IPS DF 4.7 (cell line): ENCODE measurements around the gene SF3B6.
"Not testable (repeated sequence)": the region's sequence is repeated elsewhere in the genome, so short reads cannot be mapped to it uniquely, and the experiment has no call there.

Experiments used
- DNase-seq: peaks from one replicate; pipeline ENCODE4 v3.0.0-alpha.2; 2013; ENCODE audit warnings: low spot score; ENCODE audit errors: extremely low read depth

The SF3B6 gene

DNA sequence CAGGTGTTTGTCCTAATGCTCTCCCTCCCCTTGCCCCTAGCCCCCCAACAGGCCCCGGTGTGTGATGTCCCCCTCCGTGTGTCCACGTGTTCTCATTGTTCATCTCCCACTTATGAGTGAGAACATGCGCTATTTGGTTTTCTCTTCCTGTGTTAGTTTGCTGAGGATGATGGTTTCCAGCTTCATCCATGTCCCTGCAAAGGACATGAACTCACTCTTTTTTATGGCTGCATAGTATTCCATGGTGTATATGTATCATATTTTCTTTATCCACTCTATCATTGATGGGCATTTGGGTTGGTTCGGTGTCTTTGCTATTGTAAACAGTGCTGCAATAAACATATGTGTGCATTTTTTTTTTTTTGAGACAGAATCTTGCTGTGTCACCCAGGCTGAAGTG lies 17.1 kb upstream of the SF3B6 start:
- not testable (repeated sequence) for DNase-seq

DNA sequence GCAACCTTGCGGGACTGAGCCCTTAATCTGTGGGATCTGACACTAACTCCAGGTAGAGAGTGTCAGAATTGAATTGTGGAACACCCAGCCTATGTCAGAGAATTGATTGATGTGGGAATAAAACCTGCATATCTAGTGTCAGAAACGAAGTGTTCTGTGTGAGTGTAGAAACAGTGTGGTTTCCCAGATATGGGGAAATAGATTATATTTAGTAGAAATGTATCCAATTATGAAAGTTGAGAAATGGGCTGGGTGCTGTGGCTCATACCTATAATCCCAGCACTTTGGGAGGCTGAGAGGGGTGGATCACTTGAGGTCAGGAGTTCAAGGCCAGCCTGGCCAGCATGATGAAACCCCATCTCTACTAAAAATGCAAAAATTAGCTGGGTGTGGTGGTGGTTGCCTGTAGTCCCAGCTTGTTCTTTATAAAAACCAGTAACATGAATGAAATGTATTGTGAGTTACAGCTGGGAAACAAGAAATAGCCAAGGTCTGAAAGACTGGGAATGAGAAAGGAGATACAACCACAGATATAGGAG lies 12.8 kb upstream of the SF3B6 start:
- no peak for DNase-seq

DNA sequence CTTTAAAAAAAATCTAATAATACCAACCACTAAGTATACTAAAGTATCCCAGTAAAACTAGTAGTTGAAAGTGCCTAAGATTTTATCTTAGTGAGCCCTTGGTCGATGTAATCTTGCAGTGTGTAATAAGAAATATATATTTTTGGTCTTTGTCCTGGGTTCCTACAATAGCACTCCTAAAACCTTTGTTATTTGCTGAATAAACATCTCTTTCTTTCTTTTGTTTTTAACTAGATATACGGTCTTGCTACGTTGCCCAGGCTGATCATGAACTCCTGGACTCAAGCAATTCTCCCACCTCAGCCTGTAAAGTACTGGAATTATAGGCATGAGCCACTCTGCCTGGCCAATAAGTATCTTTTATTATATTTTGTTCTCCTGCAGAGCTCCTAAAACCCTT lies 10.9 kb upstream of the SF3B6 start:
- DNase-seq: no peak

DNA sequence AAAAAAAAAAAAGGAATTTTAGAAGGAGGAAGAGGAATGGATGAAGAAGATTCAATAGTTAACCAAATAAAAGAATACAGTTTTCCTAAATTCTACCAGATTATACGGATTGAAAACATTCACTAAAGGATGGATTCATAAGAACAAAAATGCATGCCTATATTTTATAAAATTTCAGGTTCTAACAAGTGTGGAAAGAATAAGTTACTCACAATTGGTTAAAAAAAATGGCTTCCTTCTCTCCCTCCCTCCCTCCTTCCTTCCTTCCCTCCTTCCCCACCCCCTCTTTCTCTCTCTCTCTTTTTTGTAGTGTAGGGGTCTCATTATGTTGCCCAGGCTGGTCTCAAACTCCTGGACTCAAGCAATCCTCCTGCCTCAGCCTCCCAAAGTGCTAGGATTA lies 10.1 kb upstream of the SF3B6 start:
- DNase-seq: no peak

DNA sequence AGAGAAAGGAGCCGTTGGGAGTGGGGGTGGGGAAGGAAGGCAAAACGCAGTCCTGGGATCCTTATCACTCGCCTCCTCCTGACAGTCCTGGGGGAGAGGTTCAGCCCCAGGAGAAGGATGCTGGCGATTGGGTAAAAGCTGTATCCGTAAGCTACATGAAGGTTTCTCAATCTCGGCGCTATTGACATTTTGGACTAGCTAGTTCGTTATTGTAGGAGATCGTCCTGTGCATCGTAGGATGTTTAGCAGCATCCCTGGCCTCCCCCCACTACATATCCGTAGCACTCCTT lies 9.0 kb upstream of the SF3B6 start:
- no peak for DNase-seq

DNA sequence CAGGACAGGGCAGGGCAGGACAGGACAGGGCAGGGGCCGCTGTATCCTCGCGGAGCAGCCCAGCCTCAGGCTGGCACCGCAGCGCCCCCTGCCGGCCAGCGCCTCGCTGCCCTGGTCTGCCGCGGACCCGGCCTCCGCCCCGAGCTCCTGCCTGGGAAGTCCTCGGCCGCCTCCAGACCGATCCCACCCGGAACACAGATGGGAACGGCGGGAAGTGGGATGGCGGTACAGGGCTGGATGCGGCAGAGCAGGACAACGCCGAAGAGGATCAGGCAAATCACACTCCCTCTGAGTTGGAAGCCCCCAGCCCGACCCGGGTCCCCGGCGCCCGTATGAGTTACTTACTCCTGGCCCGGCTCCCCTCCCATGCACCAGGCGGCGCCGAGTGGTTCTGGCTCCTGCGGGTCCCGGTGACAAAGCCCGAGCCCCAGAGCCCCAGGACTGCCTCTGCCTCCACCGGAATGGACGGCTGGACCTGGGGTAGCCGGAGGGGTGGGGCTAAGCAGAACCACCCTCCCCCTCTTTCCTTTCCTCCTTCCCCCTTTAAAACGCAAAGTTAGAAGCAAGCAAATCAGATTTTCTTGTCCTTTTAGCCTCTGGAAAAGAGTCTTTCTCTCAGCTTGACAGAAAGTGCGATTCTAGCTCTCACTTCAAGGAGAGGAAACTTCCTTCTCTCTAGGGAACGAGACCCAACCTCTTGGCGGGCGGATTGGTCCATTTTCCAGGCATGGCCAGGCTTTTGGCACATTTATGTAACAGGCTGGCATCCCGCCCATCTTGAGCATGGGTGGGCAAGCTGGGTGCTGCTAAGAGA lies 8.5 kb upstream of the SF3B6 start, which contains the start of gene TP53I3:
Gene TP53I3 (minus strand): TSS at position 449 of the 814 bp plus-strand sequence. CDS start 508 bp downstream, outside the sequence.
- no peak for DNase-seq

DNA sequence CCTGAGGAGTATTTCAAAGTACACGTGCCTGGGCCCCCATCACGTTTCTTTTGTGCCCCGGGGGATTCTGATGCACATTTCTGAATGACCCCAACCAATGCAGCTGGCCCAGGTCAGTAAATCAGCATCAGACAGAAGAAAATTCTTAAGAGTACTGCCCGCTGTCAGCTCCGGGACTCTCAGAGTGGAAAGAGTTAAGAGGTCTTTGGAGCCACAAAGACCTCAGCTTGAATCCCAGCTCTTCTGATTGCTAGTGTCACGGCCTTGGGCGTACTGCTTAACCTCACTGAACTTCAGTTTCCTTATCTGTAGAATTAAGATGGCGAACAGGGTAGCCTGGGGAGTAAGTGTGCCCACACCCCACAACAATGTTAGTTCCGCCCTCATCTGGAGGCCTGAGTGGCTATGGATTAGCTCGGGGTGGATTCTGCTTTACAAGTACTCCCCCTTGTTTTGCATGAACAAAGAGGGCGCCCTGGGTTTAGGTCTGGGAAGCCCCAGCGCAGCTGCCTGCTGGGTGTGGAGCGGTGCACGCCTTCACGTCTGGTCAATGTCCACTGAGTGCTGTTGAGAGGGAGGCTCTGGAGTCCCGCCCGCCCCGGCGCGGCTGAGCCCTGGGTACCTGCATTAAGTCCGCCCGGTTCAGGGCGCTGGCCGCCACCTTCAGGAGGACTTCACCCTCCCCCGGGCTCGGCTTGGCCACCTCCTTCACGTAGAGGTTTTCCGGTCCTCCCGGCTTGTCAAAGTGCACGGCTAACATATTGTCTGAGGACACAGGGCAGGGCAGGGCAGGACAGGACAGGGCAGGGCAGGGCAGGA lies 7.7 kb upstream of the SF3B6 start:
- no peak for DNase-seq

DNA sequence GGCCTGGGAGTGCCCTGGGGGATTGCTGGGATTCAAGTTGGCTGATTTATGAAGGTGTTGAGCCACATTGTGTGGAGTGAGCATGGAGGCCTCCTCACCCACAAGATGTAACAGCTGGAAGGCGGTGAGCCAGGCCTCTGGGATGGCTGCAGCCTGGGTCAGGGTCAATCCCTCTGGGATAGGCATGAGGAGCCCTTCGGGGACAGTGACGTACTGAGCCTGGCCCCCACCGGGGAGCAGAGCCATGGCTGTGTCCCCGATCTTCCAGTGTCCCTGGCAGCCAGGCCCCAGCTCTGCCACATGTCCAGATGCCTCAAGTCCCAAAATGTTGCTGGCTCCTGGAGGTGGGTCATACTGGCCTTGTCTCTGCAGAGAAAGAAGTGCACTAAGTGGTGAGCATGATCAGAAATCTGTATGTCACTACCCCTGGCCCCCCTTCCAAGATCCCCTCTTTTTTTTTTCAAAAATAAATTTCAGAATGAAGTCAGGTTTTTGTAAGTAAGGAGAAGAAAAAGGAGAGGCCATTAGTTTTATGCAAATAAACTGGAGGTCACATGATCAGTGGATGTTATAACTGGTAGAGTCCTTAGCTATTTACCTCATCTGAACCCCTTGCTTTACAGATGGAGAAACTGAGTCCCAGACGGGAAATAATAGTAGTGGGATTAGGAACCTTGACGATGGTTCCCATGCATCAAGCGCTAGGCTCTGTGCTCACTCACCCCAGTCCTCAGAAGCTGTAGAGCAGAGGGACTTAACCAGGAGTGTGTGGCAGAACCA lies 6.9 kb upstream of the SF3B6 start:
- DNase-seq: no peak

DNA sequence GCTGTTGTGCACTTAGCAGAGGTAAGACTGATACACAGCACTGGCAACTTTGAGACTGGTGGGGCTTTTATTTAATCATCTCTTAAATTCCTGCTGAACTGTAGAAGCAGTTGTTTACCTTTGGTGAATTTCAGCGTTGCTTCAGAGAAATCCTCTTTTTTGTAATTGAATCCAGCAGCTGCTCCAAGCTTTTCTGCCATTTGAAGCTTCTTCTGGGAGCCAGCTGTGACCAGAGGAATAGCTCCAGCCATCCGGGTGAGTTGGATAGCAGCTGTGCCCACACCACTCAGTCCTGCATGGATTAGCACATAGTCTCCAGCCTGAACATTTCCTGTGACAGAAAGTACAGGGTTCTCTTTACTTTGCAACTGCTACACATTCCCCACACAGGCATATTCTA lies 4.6 kb upstream of the SF3B6 start:
- no peak for DNase-seq

DNA sequence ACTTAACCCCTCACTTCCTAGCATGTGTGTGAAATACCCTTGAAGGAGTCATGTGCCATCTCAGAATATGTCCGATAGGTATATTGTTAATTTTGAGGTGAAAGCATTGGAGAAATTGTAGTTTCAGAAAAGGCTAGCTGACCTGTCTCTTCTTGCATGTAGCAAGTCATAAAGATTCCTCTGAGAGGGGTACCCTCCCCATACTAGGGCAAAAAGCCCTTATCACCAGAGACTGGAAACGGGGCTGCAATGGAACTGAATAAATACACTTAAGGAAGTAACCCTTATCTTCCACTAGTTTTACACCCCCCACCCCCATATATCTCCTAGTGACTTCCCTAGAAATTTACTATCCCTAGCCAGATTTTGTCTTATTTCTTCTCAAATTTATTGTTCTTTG lies 1.8 kb upstream of the SF3B6 start:
- no peak for DNase-seq

DNA sequence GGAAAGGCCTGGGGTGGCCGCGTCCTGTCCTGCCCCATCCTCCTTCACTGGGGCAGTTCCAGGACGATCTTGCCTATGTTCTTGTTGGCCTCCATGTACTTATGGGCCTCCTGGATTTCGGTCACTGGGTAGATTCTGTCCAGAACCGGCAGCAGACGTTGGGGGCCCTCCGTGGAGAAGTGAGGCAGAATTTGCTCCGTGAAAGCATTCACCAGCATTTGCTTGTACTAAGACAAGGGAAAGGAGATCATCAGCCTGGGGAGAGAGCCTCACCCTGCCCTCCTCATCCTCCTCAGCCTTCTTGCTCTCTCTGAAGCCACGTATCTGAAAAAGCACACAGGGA lies 1.4 kb upstream of the SF3B6 start:
- DNase-seq: no peak

DNA sequence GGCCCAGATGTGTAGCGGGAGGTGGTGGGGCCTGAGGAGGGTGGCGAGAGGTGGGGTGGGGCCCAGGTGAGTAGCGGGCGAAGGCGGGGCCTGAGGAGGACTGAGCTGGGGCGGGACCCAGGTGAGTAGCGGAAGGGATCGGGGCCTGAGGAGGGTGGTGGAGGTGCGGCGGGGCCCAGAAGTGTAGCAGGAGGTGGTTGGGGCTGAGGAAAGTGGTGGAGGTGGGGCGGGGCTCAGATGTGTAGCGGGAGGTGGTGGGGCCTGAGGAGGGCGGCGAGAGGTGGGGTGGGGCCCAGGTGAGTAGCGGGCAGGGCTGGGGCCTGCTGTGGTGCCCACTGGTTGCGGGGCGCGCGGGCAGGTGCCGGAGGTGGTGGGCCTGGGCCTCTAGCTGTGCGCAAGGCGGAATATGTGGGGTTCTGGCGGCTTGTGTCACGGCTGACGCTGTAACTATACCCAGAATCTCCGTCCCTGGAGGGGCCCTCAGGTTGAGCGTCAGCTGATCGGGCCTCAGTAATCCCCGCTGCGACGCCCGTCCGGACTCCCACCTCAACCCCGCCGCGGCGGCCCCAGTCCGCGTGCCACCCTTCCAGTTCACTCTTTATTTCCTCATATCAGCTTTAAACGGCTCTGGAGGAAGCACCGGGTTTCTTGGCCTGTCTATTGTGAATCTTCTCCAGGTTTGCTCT lies 866 bp upstream of the SF3B6 start:
- no peak for DNase-seq

DNA sequence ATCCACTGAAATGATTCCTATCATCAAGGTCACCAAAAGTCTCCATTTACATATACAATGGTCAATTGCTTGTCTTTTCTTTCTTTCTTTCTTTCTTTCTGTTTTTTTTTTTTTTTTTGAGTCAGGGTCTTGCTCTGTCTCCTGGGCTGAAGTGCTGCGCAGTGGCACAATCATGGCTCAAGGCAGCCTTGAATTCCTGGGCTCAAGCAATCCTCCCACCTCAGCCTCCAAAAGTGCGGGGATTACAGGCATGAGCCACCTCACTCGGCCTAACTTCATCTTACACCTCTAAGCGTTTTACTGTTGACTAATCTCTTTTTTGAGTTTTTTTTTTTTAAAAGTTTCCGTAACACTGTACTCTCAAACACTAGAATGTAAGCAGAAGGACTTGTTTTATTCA lies 867 bp downstream of the SF3B6 start:
- DNase-seq: no peak

DNA sequence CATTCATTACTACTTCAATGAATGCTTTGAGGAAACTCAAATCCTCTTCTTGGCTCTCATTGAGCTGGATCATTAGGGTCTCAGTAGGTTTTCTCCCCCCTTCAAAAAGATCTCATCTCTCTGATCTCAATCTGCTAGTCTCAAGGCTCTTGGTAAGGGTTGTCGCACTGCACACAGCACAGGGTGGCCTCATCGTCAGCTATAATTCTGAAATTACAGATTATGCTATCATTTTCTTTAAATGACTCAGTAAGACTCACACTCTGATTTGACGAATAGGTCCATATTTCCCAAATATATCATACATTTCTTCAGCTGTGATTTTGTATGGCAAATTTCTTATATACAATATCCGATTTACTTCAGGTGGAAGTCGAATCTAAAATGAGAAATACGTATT lies 2.3 kb downstream of the SF3B6 start:
- DNase-seq: no peak

DNA sequence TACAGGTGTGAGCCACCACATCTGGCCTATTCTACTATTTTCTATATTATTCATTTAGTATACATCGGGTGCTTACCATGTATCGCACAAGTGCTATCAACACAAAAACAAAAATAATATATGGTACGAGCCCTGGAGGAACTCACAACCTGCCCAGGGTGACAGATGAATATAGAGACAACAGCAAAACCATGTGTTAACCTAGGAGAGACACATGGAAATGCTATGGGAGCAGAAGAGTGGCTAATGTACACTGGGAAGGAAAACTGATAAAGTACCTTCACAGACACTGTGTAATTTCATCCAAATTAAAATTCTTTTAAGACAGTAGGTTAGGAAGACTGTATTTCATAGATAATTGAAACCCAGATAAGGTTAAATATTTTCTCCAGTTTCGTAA lies 3.9 kb downstream of the SF3B6 start:
- no peak for DNase-seq

DNA sequence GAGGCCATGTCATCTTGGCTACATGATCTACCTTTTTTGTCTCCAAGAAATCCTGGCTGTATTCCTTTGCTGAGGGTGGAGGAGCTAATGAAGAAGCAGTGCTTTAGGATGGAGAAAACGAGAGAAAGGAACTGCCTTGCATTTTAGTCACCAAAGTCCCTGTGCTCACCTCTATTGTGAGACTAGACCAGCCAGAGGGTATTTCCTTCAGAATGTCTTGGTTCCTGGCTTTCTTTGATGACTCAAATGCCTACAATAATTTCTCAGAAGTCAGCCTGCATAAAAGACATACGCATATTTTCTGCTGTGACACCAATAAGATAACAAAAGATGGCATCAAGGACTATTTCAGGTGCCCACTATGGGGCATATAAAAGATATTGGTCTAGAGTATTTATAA lies 10.8 kb downstream of the SF3B6 start:
- no peak for DNase-seq

DNA sequence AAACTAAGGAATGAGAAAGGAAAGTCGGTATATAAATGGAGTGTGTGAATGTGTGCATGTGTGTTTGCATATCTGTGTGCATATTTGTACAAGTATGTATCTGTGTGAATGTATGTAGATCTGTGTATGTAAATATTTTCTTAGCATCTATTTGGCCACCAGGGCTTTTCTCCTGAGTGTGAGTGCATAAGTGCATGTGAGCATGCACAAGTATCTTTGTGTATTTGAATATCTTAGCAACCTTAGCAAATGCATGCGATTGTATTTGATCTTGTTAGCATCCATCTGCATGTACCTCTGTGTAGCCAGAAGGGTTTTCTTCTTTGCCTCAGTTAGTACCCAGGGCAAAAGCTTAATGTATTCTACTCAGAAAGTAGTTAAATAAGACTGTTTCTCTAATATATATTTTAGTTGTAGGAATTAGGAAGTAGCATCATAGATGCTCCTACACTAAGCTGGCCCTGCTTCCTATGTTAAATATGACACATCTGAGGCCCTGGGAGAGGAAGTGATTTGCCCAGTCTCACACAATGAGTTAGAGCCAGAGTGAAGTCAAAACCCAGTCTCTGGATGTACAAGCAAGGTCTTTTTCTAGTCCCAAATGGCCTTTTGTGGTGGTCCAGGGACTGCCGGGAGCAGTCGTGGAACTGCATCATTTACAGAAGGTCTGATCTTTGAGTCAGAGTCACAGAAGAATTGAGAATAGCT lies 17.4 kb downstream of the SF3B6 start:
- DNase-seq: no peak

DNA sequence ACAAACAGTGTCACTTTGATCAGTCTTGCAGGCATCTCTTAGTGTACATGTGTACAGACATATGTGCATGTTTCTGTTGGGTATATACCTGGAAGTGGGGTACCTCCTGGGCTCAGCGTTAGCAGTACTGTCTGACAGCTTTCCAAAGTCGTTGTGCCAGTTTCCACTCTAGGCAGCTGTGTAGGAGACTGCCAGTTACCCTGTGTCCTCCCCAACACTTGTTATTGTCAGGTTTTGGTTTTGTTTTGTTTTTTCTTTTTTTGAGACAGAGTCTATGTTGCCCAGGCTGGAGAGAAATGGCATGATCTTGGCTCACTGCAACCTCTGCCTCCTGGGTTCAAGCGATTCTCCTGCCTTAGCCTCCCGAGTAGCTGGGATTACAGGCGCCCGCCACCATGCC lies 20.4 kb downstream of the SF3B6 start:
- DNase-seq: no peak

DNA sequence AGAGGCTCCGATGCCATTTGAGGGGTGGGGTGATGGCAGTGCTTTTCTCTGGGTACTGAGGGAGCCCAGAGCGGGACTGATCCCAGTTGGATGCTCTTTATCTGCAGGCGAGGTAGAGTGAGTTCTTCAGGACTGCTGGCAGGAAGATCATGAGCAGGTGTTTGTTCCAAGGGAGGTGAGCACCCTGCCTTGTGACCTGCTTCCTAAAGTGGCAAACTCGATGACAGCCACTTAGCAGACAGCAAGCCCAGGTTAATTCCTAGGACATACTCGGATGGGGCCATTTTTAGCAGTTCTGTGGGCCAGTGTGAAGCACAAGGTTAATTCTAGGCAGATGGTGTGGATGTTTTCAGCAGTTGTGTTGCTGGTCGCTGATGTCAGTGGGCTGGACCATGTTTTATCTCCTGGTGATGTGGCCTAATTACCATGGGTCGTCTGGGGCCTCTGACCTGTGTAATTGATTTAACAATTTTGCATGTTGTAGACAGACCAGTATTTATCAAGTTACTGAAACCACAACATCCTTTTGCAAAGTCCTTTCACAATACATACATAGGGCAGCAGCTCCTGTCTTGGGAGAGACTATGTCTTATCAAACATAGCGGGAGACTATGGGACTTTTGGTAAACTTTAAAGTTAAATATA lies 21.6 kb downstream of the SF3B6 start:
- no peak for DNase-seq

DNA sequence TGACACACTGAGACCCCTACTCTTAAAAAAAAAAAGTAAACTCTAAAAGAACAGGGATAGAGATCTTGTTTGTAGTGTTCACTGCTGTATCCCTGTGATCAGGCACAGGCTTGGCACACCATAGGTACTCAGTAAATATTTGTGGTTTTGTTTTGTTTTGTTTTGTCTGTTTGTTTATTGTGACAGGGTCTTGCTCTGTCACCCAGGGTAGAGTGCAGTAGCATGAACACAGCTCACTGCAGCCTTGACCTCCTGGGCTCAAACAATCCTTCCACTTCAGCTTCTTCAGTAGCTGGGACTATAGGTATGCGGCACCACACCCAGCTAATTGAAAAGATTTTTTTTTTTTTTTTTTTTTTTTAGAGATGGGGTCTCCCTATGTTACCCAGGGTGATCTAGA lies 23.2 kb downstream of the SF3B6 start:
- no peak for DNase-seq
